Suprapubic skin (tissue), 4 donors: Measurements from ENCODE around the gene ID2. TPM values are rescaled to one million over a fixed set of nuclear protein-coding genes. Genes with fewer than 3 reads are reported as not detected.
A peak's percentile ranks its signal among the peaks of the same experiment; 100 is the strongest.

Experiments
- DNase-seq, 2 donors: peaks; one replicate each; pipeline ENCODE4 v3.0.0-alpha.2; 2019; ENCODE audit warnings: low spot score in 2 of 2
- H3K27ac ChIP-seq: fragments of 200-600 bp; sonication (generic); one replicate; pipeline ENCODE4 v1.5.1; 2019
- H3K27me3 ChIP-seq: fragments of 200-600 bp; sonication (generic); one replicate; pipeline ENCODE4 v1.5.1; 2019
- H3K36me3 ChIP-seq: fragments of 200-600 bp; sonication (generic); one replicate; pipeline ENCODE4 v1.5.1; 2019
- H3K4me1 ChIP-seq: fragments of 200-600 bp; sonication (generic); one replicate; pipeline ENCODE4 v1.5.1; 2019
- H3K4me3 ChIP-seq: fragments of 200-600 bp; sonication (generic); one replicate; pipeline ENCODE4 v1.5.1; 2019; ENCODE audit warnings: mild to moderate bottlenecking
- H3K9me3 ChIP-seq: fragments of 200-600 bp; sonication (generic); one replicate; pipeline ENCODE4 v1.5.1; 2019
- CTCF ChIP-seq, 2 donors: fragments of 200-600 bp in 1 of 2; fragments of 450-650 bp in 1 of 2; sonication (generic) in 1 of 2; IDR thresholded peaks; one replicate each; pipeline ENCODE4 v1.5.1; 2016 to 2019; ENCODE audit warnings: antibody characterized with exemption in 2 of 2, mild to moderate bottlenecking in 1 of 2, moderate library complexity in 1 of 2
- EP300 ChIP-seq: sonication (generic); formaldehyde crosslinking; IDR thresholded peaks from one replicate; pipeline ENCODE4 v1.6.1; 2017; ENCODE audit warnings: antibody characterized with exemption
- POLR2A ChIP-seq, 2 donors: fragments of 450-650 bp; IDR thresholded peaks; one replicate each; pipeline ENCODE4 v1.6.1; 2017; ENCODE audit warnings: antibody characterized with exemption in 2 of 2, mild to moderate bottlenecking in 2 of 2, moderate library complexity in 2 of 2
- POLR2AphosphoS5 ChIP-seq, 3 donors: sonication (generic); formaldehyde crosslinking; IDR thresholded peaks; one replicate each; pipeline ENCODE4 v1.6.1; 2017; ENCODE audit warnings: antibody characterized with exemption in 3 of 3
- WGBS: methylation state at CpG from one replicate; pipeline ENCODE4 v1.1.5; 2018; 5-methylcytosine and 5-hydroxymethylcytosine counted together
- total RNA-seq, 4 donors: library from RNA; depleted of rRNA; stranded (reverse); fragments of >200 nt; gene quantifications; one replicate each; pipeline ENCODE4 v1.1.0, GENCODE V29; 2016

Gene ID2
- total RNA-seq, 4 donors from 2014 or later = 179 to 249 (median 211) TPM

- TF ChIP-seq POLR2AphosphoS5 (IDR thresholded peaks at IDR 0.05) (no peak), POLR2A (IDR thresholded peaks at IDR 0.05) (no peak), CTCF (IDR thresholded peaks at IDR 0.05) (no peak), EP300 (no peak)
Observed at GRCh38 chr2:8641301-8641965, 40.4 kb upstream of the ID2 start.

DNA sequence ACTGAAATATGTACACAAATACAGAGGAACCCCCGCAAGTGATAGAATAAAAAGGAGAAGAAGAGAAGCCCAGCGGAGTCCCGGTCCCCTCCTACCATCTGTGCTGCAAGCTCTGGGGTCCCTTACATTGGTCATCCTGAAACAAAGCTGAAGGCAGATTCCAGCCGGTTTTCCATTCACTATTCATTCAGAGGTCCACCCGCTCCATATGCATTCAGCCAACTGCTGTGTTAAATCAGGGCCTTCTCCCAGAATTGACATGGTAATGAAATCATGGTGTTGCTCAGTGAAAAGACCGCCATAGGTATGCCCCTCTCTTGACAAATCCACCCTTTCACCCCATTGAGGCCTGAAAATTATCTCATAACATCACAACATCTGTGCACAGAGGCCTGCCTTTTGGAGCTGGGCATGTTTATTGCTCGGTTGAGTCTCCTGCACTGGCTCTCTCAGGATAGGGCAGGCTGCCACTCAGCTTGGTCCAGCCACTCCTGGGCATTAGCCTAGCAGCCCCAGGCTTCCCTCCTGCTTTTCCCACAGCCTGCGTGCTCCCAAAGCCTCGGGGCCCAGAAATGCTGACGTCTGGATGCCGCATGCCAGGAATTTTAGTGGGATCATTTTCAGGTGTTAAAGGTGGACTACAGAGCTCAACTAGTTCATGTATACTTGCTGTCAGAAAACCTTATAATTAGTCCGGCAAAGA lies 39.3 kb upstream of the ID2 start:
- no peak for TF ChIP-seq EP300
- no peak for TF ChIP-seq CTCF (IDR thresholded peaks at IDR 0.05)
- TF ChIP-seq POLR2A (IDR thresholded peaks at IDR 0.05) = no peak
- TF ChIP-seq POLR2AphosphoS5 (IDR thresholded peaks at IDR 0.05) = no peak
- Histone ChIP-seq H3K27ac (no peak overlapping the region), H3K36me3 (no peaks in the 10 kb centered on the region), H3K4me1 (peaks cover 7% of the 10 kb centered on the region), H3K4me3 (no peak overlapping the region), H3K27me3 (no peaks in the 10 kb centered on the region), H3K9me3 (no peaks in the 10 kb centered on the region)
- DNase-seq = peak in 1 of 2 donors; percentile 53
- WGBS = 74% methylated on average over 12 of the region's 12 CpGs

More at GRCh38 chr2:8641301-8641965, 40.4 kb upstream of the ID2 start:
- Histone ChIP-seq H3K4me1 (peaks cover 7% of the 10 kb centered on the region), H3K27ac (no peak overlapping the region), H3K4me3 (no peak overlapping the region), H3K27me3 (no peaks in the 10 kb centered on the region), H3K36me3 (no peaks in the 10 kb centered on the region), H3K9me3 (no peaks in the 10 kb centered on the region)
- 78% methylated on average over 16 of the region's 16 CpGs for WGBS
- peak in 1 of 2 donors; percentile 38 for DNase-seq

DNA sequence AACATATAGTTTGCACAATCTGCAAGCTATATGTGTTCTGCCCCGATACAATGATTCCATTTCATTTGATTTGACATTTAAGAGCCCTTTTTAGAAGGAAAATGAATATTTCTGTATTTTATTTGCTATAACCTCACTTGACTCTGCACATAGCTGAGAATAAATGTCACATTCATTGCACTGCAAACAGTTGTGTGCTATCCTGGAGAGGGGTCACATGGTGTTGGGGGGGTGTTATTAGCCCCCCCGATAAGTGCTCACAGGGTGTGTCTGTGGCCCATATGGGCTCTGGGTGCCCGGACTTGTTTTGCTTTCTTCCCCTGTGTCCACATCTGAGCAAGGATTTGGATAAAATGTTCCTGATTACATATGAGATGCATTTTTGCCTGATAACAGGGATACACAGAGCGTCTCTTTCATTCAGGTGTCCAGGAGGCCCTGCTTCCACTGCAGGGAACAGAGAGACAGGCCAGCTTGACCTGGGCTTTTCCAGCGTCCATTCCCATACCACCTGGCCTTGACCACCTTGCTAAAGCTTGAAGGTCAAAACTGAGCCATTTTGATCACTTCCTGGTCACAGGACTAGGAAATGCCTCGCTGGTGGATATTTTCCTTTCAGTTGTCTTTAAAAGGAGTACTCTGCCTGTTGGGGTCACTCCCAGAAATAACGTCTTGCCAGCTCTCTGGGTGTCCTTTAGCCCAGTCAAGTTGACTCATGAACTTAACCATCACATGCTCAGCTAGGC lies 38.4 kb upstream of the ID2 start:
- no peak overlapping the region for H3K4me3 ChIP-seq
- DNase-seq = peak in 1 of 2 donors; percentile 19
- H3K4me1 ChIP-seq = peaks cover 7% of the 10 kb centered on the region
- WGBS = 58% methylated on average over 7 of the region's 7 CpGs
- no peak overlapping the region for H3K27ac ChIP-seq
- H3K36me3 ChIP-seq = no peaks in the 10 kb centered on the region
- TF ChIP-seq POLR2A (IDR thresholded peaks at IDR 0.05) = no peak
- no peak for TF ChIP-seq POLR2AphosphoS5 (IDR thresholded peaks at IDR 0.05)
- no peak for TF ChIP-seq EP300
- no peak for TF ChIP-seq CTCF (IDR thresholded peaks at IDR 0.05)
- H3K9me3 ChIP-seq = no peaks in the 10 kb centered on the region
- no peaks in the 10 kb centered on the region for H3K27me3 ChIP-seq

DNA sequence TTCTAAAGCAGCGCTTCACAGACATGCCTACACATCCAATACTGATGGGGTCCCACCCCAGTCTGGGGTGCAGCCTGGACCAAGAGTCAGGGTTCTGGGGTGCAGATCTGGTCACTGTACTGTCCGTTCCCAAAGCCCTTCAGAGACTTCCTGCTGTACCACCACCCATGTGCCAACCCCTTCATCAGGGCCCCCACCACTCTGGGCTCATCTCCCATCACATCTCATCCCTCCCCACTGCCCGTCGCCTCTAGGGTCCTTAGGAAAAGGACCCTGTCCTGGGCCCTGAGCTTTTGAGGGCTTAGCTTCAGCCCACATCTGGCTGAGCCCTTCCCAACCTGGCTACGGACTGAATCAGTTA lies 37.9 kb upstream of the ID2 start:
- Histone ChIP-seq H3K4me3 (no peak overlapping the region), H3K27ac (no peak overlapping the region), H3K9me3 (no peaks in the 10 kb centered on the region), H3K27me3 (no peaks in the 10 kb centered on the region), H3K36me3 (no peaks in the 10 kb centered on the region), H3K4me1 (peaks cover 7% of the 10 kb centered on the region)
- 93% methylated on average over 5 of the region's 5 CpGs for WGBS
- no peak for TF ChIP-seq POLR2AphosphoS5 (IDR thresholded peaks at IDR 0.05)
- no peak for TF ChIP-seq CTCF (IDR thresholded peaks at IDR 0.05)
- no peak for TF ChIP-seq POLR2A (IDR thresholded peaks at IDR 0.05)
- no peak for TF ChIP-seq EP300
- peak in 1 of 2 donors; percentile 38 for DNase-seq
